OCI-LY3 (cell line): ENCODE data around the gene PROSER1.

Experiments
- EZH2phosphoT487 ChIP-seq: fragments of 200-600 bp; shearing (Covaris generic); IDR thresholded peaks from 2 replicates; pipeline ENCODE4 v1.6.1; 2018; ENCODE audit warnings: antibody characterized with exemption, mixed run types, low read depth
- TF ChIP-seq, protein P1 (sequence below): fragments of 200-600, 300-600 bp; sonication (generic); IDR thresholded peaks from 2 replicates; pipeline ENCODE4 v1.5.1; 2014; ENCODE audit warnings: antibody characterized with exemption, low read length, low read depth

GRCh38 chr13:39073983-39074382 is 36.1 kb upstream of the PROSER1 start:
- TF ChIP-seq, protein P1, sequence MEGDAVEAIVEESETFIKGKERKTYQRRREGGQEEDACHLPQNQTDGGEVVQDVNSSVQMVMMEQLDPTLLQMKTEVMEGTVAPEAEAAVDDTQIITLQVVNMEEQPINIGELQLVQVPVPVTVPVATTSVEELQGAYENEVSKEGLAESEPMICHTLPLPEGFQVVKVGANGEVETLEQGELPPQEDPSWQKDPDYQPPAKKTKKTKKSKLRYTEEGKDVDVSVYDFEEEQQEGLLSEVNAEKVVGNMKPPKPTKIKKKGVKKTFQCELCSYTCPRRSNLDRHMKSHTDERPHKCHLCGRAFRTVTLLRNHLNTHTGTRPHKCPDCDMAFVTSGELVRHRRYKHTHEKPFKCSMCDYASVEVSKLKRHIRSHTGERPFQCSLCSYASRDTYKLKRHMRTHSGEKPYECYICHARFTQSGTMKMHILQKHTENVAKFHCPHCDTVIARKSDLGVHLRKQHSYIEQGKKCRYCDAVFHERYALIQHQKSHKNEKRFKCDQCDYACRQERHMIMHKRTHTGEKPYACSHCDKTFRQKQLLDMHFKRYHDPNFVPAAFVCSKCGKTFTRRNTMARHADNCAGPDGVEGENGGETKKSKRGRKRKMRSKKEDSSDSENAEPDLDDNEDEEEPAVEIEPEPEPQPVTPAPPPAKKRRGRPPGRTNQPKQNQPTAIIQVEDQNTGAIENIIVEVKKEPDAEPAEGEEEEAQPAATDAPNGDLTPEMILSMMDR, result no peak
- no peak for TF ChIP-seq EZH2phosphoT487
